NCI-H2081 treated with DMSO at 0.1 percent for 48 hours (cell line): ENCODE results near the gene GSKIP.
A peak's percentile ranks its signal among the peaks of the same experiment; 100 is the strongest.

Source experiments
- DNase-seq: peaks from one replicate; lab custom pipeline; 2025; lab: John Stamatoyannopoulos, UW

GSKIP gene

DNA sequence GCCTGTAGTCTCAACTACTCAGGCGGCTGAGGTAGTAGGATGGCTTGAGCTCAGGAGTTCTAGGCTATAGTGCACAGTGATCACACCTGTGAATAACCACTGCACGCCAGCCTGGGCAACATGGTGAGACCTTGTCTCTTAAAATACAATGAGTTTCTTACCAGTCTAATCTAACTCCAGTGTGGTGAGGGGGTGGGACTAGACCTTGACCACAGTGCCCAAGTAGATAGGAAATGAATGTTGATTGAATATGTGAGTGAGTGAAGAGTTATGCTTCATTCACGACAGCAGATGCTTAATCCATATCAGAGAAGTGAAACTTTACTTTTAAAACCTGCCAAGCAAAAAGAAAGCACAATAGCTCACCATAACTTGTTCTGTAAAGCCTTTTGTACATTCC is 17.4 kb downstream of the GSKIP start:
- DNase-seq: no peak

DNA sequence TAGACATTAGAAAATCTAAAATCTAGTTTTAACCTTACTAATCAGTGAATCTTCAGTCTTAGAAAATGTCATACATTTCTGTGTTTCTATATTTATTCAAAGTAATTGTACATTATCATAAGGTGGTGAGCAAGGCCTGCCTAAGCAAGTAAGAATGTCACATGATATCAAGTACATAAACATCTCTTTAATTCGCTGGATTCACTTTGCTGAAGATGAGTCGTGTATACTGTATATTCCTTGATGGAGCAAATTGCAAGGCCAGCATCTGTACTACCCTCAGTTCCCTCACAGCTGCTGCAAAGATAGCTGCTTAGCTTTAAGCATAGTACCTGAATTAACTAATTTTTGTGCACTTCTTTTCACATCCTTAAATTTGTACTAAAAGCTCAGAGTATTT is 20.1 kb downstream of the GSKIP start:
- DNase-seq: no peak

GRCh38 chr14:96384053-96384452 is 20.7 kb downstream of the GSKIP start:
- DNase-seq: no peak

GRCh38 chr14:96384740-96385139 is 21.4 kb downstream of the GSKIP start:
- DNase-seq: no peak

GRCh38 chr14:96385385-96385784 is 22.1 kb downstream of the GSKIP start:
- DNase-seq: no peak

DNA sequence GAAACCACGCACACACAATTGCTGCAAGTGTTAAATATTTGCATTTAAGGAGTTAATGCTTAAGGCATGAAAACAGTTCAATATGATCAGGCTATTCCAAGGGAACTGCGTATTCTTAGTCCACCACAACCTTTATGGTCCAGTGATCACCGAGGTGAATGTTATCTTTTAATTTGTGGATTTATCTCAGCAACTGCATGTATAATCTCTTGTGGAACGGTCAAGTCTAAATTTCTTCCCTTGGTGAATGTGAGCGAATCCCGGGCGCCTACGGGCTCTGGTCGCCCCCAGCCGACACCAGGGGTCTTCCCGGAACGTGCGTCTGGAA is 27.6 kb downstream of the GSKIP start:
- no peak for DNase-seq

- DNase-seq: peak; percentile 78
Measured at GRCh38 chr14:96391293-96392118, 28.2 kb downstream of the GSKIP start.

GRCh38 chr14:96393071-96393691 is 29.9 kb downstream of the GSKIP start:
- no peak for DNase-seq

DNA sequence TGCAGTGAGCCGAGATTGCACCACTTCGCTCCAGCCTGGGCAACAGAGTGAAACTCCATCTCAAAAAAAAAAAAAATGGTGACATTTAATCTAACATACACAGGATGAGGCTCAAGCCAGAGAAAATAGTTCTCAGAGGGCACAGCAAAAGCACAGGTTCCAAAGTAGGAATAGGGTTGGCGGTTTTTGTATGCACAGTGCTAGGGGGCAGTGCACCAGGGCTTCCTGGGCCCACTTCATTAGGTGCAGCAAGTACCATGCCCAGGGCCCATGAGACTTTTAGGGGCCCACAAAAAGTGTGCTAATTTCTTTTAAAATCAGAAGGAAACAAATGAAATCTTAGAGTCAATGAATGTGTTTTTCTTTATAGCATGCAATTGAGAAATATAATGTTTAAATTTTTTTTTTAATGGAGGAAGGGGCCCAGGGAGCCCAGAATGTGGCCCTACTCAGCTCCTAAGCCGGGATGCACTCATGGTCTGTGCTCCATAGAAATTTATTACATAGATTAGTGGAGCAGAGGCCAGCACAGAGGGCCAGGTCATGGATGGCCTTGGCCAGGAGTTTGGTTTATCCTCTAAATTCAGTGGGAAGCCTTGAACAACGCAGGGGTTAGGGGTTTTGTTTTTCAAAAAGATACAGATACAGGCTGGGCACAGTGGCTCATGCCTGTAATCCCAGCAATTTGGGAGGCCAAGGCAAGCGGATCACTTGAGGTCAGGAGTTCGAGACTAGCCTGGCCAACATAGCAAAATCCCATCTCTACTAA is 30.9 kb downstream of the GSKIP start:
- no peak for DNase-seq

GRCh38 chr14:96398432-96398831 is 35.1 kb downstream of the GSKIP start:
- DNase-seq: no peak

- DNase-seq: no peak
Measured at GRCh38 chr14:96398921-96399320, 35.6 kb downstream of the GSKIP start.

DNA sequence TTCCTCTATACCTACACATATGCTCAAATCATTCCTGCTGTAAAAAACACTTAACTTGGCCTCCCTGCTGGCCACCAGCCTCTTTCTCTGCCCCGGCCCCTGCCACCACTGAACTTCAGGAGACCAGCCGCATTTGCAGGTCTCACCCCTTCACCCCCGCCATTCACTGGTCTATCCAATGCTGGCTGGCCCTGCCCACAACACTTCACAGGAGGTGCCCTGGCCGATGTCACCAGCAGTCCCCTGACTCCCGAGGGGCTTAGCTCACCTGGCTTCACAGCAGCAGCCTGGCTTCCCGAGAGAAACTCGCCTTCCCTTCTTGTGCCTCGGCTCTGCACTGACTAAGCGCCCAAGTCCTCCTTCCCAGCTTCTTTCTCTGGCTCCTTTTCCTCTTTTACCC is 36.1 kb downstream of the GSKIP start:
- DNase-seq: no peak

- DNase-seq: no peak
Measured at GRCh38 chr14:96400495-96400894, 37.2 kb downstream of the GSKIP start.

DNA sequence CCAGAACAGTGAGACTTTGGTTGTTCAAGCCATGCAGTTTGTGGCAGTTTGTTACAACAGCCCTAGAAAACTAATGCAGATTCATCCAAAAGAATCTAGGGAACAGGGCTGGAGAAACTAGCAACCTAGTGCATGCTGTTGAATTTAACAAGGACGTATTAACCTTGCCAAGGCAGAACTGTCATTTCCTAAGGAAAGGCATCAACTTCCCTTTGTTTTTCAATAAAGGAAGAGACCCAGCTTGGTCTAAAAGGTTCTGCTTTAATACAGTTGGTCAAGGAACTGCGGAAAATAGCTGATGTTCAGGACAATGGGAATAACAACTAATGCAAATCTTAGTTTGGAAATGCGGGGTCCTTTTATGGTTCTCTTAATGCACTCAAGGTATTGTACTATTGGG is 40.1 kb downstream of the GSKIP start:
- no peak for DNase-seq

- DNase-seq: no peak
Measured at GRCh38 chr14:96405677-96406076, 42.4 kb downstream of the GSKIP start.

GRCh38 chr14:96407935-96408570 is 44.7 kb downstream of the GSKIP start:
- DNase-seq: no peak

DNA sequence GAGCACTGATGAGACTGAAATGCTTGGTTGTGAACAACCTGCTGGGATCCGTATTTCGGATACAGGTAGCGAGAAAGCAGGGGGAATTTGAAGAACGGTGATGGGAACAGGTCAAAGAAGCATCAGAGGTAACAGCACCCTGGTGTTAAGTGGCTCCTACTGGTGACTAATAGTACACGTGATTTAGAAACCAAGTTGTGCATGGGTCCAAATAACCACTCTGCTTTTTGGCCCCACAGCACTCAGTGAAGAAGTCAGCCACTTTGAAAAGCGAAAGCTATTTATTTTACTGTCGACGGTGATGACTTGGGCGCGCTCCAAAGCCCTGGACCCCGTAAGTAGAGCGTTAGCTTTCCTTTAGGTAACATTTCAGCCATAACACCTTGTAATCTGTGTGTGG is 45.3 kb downstream of the GSKIP start:
- DNase-seq: no peak

DNA sequence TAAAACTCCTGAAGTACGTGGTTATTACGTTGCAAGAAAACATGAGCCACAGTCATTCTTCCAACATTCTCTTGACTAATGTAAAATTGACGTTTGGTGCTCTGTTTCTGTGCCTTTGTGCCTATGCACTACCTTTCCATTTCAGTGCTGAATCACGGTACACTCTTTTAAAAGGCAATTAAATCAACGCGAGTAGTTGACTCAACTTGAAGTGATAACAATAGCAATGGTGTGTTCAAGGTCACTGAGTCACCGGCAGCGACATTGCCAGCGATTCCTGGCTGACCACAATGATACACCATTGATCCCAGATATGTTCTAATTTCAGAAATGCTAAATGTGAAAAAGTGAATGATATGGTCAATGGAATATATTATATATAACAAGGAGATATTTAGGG is 46.4 kb downstream of the GSKIP start:
- DNase-seq: no peak

- DNase-seq: no peak
Measured at GRCh38 chr14:96410119-96410518, 46.8 kb downstream of the GSKIP start.

- DNase-seq: no peak
Measured at GRCh38 chr14:96413526-96413925, 50.2 kb downstream of the GSKIP start.

GRCh38 chr14:96415559-96415958 is 52.2 kb downstream of the GSKIP start:
- no peak for DNase-seq

GRCh38 chr14:96416292-96416691 is 53.0 kb downstream of the GSKIP start:
- no peak for DNase-seq

DNA sequence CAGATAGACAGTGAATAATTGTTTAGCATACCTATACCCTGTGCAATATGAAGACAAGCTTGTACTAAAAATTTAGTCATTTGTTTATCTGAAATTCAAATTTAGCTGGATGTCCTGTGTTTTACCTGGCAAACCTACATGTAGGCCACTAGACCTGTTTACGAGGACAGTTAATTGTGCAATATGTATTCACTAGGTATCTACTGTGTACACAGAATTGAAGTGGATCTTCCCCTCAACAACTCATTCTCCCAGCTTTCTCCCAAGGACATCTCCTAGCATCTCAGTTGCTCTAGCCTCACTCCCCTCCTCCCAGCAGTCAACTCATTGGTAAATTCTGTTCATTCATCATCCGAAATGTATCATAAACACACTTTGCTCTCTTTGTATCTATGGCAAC is 53.9 kb downstream of the GSKIP start:
- DNase-seq: no peak
